Central memory CD8-positive, alpha-beta T cell (primary cell): ENCODE results near the gene RHEBL1.

Experiments
- ATAC-seq: fragments of 150-1000 bp; cut with Tn5 transposase; replicated peaks from 2 replicates; pipeline ENCODE4 v1.10.0; 2022; ENCODE audit warnings: mild to moderate bottlenecking, moderate FRiP score, moderate number of reproducible peaks; ENCODE audit not compliant: poor library complexity, severe bottlenecking; ENCODE audit errors: extremely low read depth
- DNase-seq, 2 donors: peaks; one replicate each; pipeline ENCODE4 v3.0.0; 2021; ENCODE audit warnings: low spot score in 2 of 2
- H3K27ac Mint-ChIP-seq: one replicate; pipeline ENCODE4 v1.8.0; 2022; ENCODE audit warnings: low read depth, mild to moderate bottlenecking, moderate library complexity, mixed read lengths
- H3K27me3 Mint-ChIP-seq: one replicate; pipeline ENCODE4 v1.8.0; 2022; ENCODE audit warnings: mixed read lengths
- H3K36me3 Mint-ChIP-seq: one replicate; pipeline ENCODE4 v1.8.0; 2022; ENCODE audit warnings: mild to moderate bottlenecking, moderate library complexity, mixed read lengths; ENCODE audit not compliant: insufficient read depth
- H3K4me1 Mint-ChIP-seq: one replicate; pipeline ENCODE4 v1.8.0; 2022; ENCODE audit warnings: mixed read lengths
- H3K4me3 Mint-ChIP-seq: one replicate; pipeline ENCODE4 v1.8.0; 2022; ENCODE audit warnings: mild to moderate bottlenecking, moderate library complexity, mixed read lengths
- H3K9me3 Mint-ChIP-seq: one replicate; pipeline ENCODE4 v1.8.0; 2022; ENCODE audit warnings: mixed read lengths

Gene RHEBL1

GRCh38 chr12:49069507-49070346, at the start of gene RHEBL1:
TSS of gene RHEBL1 (minus strand) at chr12:49069979. CDS start at chr12:49069785, 194 bp downstream.
- ATAC-seq (peak; percentile 99), DNase-seq (peak; percentile 93 to 97)
- Mint-ChIP-seq H3K27me3 (no peaks in the 10 kb centered on the region), H3K27ac (peak within 1 kb of the TSS; percentile 90), H3K4me3 (peak within 1 kb of the TSS; percentile 84), H3K36me3 (peaks cover 2% of the 10 kb centered on the region), H3K9me3 (no peaks in the 10 kb centered on the region), H3K4me1 (peaks cover 19% of the 10 kb centered on the region)

GRCh38 chr12:49111206-49111605, 41.4 kb upstream of the RHEBL1 start:
- H3K27me3 Mint-ChIP-seq, result no peaks in the 10 kb centered on the region
- ATAC-seq (no peak), DNase-seq (no peak)
- peak overlapping the region; percentile 99 for H3K27ac Mint-ChIP-seq
- H3K9me3 Mint-ChIP-seq, result no peaks in the 10 kb centered on the region
- peaks cover 33% of the 10 kb centered on the region for H3K4me1 Mint-ChIP-seq
- peak overlapping the region; percentile 99 for H3K4me3 Mint-ChIP-seq
- peaks cover 8% of the 10 kb centered on the region for H3K36me3 Mint-ChIP-seq

- H3K4me1 Mint-ChIP-seq, result peaks cover 39% of the 10 kb centered on the region
Observed at GRCh38 chr12:49110464-49111155, 40.8 kb upstream of the RHEBL1 start, which contains the start of gene LMBR1L. TSS of gene LMBR1L (minus strand) at chr12:49110847. CDS start at chr12:49110555, 292 bp downstream.

GRCh38 chr12:49109641-49110463, 40.1 kb upstream of the RHEBL1 start:
- peak overlapping the region; percentile 99 for H3K27ac Mint-ChIP-seq
- H3K27me3 Mint-ChIP-seq, result no peaks in the 10 kb centered on the region
- peaks cover 15% of the 10 kb centered on the region for H3K36me3 Mint-ChIP-seq
- no peaks in the 10 kb centered on the region for H3K9me3 Mint-ChIP-seq
- peaks cover 43% of the 10 kb centered on the region for H3K4me1 Mint-ChIP-seq
- no peak for DNase-seq
- H3K4me3 Mint-ChIP-seq, result peak overlapping the region; percentile 99
- ATAC-seq, result no peak

More at GRCh38 chr12:49110464-49111155, 40.8 kb upstream of the RHEBL1 start, which contains the start of gene LMBR1L:
- H3K27ac Mint-ChIP-seq, result peak within 1 kb of the TSS; percentile 99
- ATAC-seq (peak; percentile 96), DNase-seq (peak; percentile 91 to 98)
- H3K9me3 Mint-ChIP-seq, result no peaks in the 10 kb centered on the region
- H3K27me3 Mint-ChIP-seq, result no peaks in the 10 kb centered on the region
- peaks cover 10% of the 10 kb centered on the region for H3K36me3 Mint-ChIP-seq
- H3K4me3 Mint-ChIP-seq, result peak within 1 kb of the TSS; percentile 99

- DNase-seq (no peak), ATAC-seq (no peak)
- H3K4me1 Mint-ChIP-seq, result peaks cover 50% of the 10 kb centered on the region
- no peaks in the 10 kb centered on the region for H3K27me3 Mint-ChIP-seq
- H3K27ac Mint-ChIP-seq, result peak overlapping the region; percentile 99
- peak overlapping the region; percentile 99 for H3K4me3 Mint-ChIP-seq
- H3K36me3 Mint-ChIP-seq, result peaks cover 18% of the 10 kb centered on the region
- H3K9me3 Mint-ChIP-seq, result no peaks in the 10 kb centered on the region
Observed at GRCh38 chr12:49108958-49109404, 39.2 kb upstream of the RHEBL1 start.

- Mint-ChIP-seq H3K36me3 (peaks cover 28% of the 10 kb centered on the region), H3K27me3 (no peaks in the 10 kb centered on the region), H3K27ac (no peak overlapping the region), H3K9me3 (no peaks in the 10 kb centered on the region), H3K4me1 (peaks cover 47% of the 10 kb centered on the region), H3K4me3 (no peak overlapping the region)
- DNase-seq (no peak), ATAC-seq (no peak)
Observed at GRCh38 chr12:49105504-49106084, 35.8 kb upstream of the RHEBL1 start.

- Mint-ChIP-seq H3K27me3 (no peaks in the 10 kb centered on the region), H3K9me3 (no peaks in the 10 kb centered on the region), H3K27ac (no peak overlapping the region), H3K4me1 (peaks cover 42% of the 10 kb centered on the region), H3K36me3 (peaks cover 32% of the 10 kb centered on the region), H3K4me3 (no peak overlapping the region)
- no peak for DNase-seq
- ATAC-seq, result no peak
Observed at GRCh38 chr12:49104822-49105221, 35.0 kb upstream of the RHEBL1 start.

- H3K27me3 Mint-ChIP-seq, result peaks cover 5% of the 10 kb centered on the region
- ATAC-seq (no peak), DNase-seq (no peak)
- H3K4me3 Mint-ChIP-seq, result no peak overlapping the region
- H3K4me1 Mint-ChIP-seq, result peaks cover 15% of the 10 kb centered on the region
- H3K36me3 Mint-ChIP-seq, result peaks cover 49% of the 10 kb centered on the region
- no peaks in the 10 kb centered on the region for H3K9me3 Mint-ChIP-seq
- no peak overlapping the region for H3K27ac Mint-ChIP-seq
Observed at GRCh38 chr12:49100380-49100779, 30.6 kb upstream of the RHEBL1 start.

- DNase-seq, result no peak
- H3K36me3 Mint-ChIP-seq, result peaks cover 45% of the 10 kb centered on the region
- peaks cover 10% of the 10 kb centered on the region for H3K4me1 Mint-ChIP-seq
- H3K9me3 Mint-ChIP-seq, result no peaks in the 10 kb centered on the region
- peaks cover 22% of the 10 kb centered on the region for H3K27me3 Mint-ChIP-seq
- H3K27ac Mint-ChIP-seq, result no peak overlapping the region
- H3K4me3 Mint-ChIP-seq, result no peak overlapping the region
- no peak for ATAC-seq
Observed at GRCh38 chr12:49098703-49099102, 28.9 kb upstream of the RHEBL1 start.

- H3K9me3 Mint-ChIP-seq, result no peaks in the 10 kb centered on the region
- peak; percentile 37 for ATAC-seq
- no peak overlapping the region for H3K4me3 Mint-ChIP-seq
- H3K4me1 Mint-ChIP-seq, result peaks cover 10% of the 10 kb centered on the region
- peaks cover 28% of the 10 kb centered on the region for H3K27me3 Mint-ChIP-seq
- peak in 1 of 2 donors; percentile 54 for DNase-seq
- H3K36me3 Mint-ChIP-seq, result peaks cover 45% of the 10 kb centered on the region
- no peak overlapping the region for H3K27ac Mint-ChIP-seq
Observed at GRCh38 chr12:49098035-49098451, 28.3 kb upstream of the RHEBL1 start.

- Mint-ChIP-seq H3K36me3 (peaks cover 45% of the 10 kb centered on the region), H3K4me1 (peaks cover 13% of the 10 kb centered on the region), H3K9me3 (no peaks in the 10 kb centered on the region), H3K4me3 (no peak overlapping the region), H3K27ac (no peak overlapping the region), H3K27me3 (peaks cover 35% of the 10 kb centered on the region)
- no peak for DNase-seq
- no peak for ATAC-seq
Observed at GRCh38 chr12:49097381-49097780, 27.6 kb upstream of the RHEBL1 start.

- ATAC-seq (no peak), DNase-seq (no peak)
- Mint-ChIP-seq H3K27ac (peak overlapping the region; percentile 69), H3K27me3 (peaks cover 59% of the 10 kb centered on the region), H3K36me3 (peaks cover 41% of the 10 kb centered on the region), H3K4me3 (peak overlapping the region; percentile 35), H3K9me3 (no peaks in the 10 kb centered on the region), H3K4me1 (peaks cover 35% of the 10 kb centered on the region)
Observed at GRCh38 chr12:49094975-49095365, 25.2 kb upstream of the RHEBL1 start.
